Upper lobe of left lung (tissue), 4 donors: ENCODE results near the gene OXSR1.
"Not testable (repeated sequence)": the region's sequence is repeated elsewhere in the genome, so short reads cannot be mapped to it uniquely, and the experiment has no call there.

Experiments used
- POLR2A ChIP-seq, 4 donors: fragments of 450-650 bp; IDR thresholded peaks; one replicate each; pipeline ENCODE4 v1.5.1; 2016 to 2017; ENCODE audit warnings: antibody characterized with exemption in 4 of 4, mild to moderate bottlenecking in 2 of 4
- POLR2AphosphoS5 ChIP-seq, 2 donors: sonication (generic); formaldehyde crosslinking; IDR thresholded peaks; one replicate each; pipeline ENCODE4 v1.5.1; 2017; ENCODE audit warnings: antibody characterized with exemption in 2 of 2
- TF ChIP-seq, protein P1 (sequence below), 6 experiments: fragments of 450-650 bp in 4 of 6; fragments of 200-600 bp in 2 of 6; sonication (generic) in 2 of 6; IDR thresholded peaks; one replicate each; pipeline ENCODE4 v1.5.1; 2016 to 2019; ENCODE audit warnings: antibody characterized with exemption in 6 of 6

DNA sequence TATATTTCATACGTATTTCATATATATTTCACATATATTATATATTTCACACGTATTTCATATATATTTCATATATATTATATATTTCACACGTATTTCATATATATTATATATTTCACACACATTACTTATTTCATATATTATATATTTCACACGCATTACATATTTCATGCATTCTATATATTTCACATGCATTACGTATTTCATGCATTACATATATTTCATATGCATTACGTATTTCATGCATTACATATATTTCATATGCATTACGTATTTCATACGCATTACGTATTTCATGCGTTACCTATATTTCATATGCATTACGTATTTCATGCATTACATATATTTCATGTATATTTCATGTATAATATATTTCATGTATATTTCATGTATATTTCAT lies 4.6 kb upstream of the OXSR1 start:
- TF ChIP-seq, protein P1, sequence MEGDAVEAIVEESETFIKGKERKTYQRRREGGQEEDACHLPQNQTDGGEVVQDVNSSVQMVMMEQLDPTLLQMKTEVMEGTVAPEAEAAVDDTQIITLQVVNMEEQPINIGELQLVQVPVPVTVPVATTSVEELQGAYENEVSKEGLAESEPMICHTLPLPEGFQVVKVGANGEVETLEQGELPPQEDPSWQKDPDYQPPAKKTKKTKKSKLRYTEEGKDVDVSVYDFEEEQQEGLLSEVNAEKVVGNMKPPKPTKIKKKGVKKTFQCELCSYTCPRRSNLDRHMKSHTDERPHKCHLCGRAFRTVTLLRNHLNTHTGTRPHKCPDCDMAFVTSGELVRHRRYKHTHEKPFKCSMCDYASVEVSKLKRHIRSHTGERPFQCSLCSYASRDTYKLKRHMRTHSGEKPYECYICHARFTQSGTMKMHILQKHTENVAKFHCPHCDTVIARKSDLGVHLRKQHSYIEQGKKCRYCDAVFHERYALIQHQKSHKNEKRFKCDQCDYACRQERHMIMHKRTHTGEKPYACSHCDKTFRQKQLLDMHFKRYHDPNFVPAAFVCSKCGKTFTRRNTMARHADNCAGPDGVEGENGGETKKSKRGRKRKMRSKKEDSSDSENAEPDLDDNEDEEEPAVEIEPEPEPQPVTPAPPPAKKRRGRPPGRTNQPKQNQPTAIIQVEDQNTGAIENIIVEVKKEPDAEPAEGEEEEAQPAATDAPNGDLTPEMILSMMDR (IDR thresholded peaks at IDR 0.05) = not testable (repeated sequence)
- TF ChIP-seq POLR2A, POLR2AphosphoS5 (IDR thresholded peaks at IDR 0.05): not testable (repeated sequence)
